ENCODE data around the gene SPACDR. TPM values are rescaled to one million over a fixed set of nuclear protein-coding genes. Genes with fewer than 3 reads are reported as not detected.
A peak's percentile ranks its signal among the peaks of the same experiment; 100 is the strongest.

The SPACDR gene
- total RNA-seq, 1 experiment from 2014 or later, result 1.5 TPM

- H3K27ac ChIP-seq (ENCODE audit: low read length), result peak overlapping the region; percentile 88; the same call in 1 of the 2 replicates
- ATAC-seq (no peak), DNase-seq (ENCODE audit: low read depth, low spot score) (no peak)
- intact Hi-C loops (cut with micrococcal nuclease; ENCODE audit: unreplicated experiment) (no loop called here), in situ Hi-C loops (cut with HindIII; ENCODE audit: low pct_unique_long_range_greater_than_20kb, low sequenced_read_pairs) (no loop called here)
- TF ChIP-seq CTCF (IDR thresholded peaks at IDR 0.05), result no peak
- no peak for TF ChIP-seq POLR2AphosphoS5 (IDR thresholded peaks at IDR 0.05; ENCODE audit: low read depth, low read length)
- no peak for TF ChIP-seq REST (IDR thresholded peaks at IDR 0.05; ENCODE audit: insufficient read depth in 1 of 2, low read depth in 2 of 2, low read length in 1 of 2)
- TF ChIP-seq TCF7L2 (IDR thresholded peaks at IDR 0.05; ENCODE audit: low read depth, low read length), result no peak
- no peak for TF ChIP-seq SIN3A (IDR thresholded peaks at IDR 0.05; ENCODE audit: borderline replicate concordance, insufficient read depth, low read depth, low read length)
- no peaks in the 10 kb centered on the region; the same call in 1 of the 2 replicates for H3K36me3 ChIP-seq (ENCODE audit: control insufficient read depth, insufficient read depth, low read length)
- H3K4me3 ChIP-seq (ENCODE audit: low read depth in 2 of 2, low read length in 2 of 2), result peak overlapping the region; percentile 95 to 97
- peaks cover 33% of the 10 kb centered on the region for H3K4me1 ChIP-seq (ENCODE audit: control insufficient read depth, insufficient read depth, low read length)
- no TSS peak for BruUV-seq (replicated peaks)
- ChIA-PET CTCF (interaction anchor here (1.0 kb wide), 1 partner anchor 62 kb away, joined by 3 read pairs; no protein-coding TSS in a partner anchor), POLR2A (no interaction called here)
- no peaks in the 10 kb centered on the region for H3K27me3 ChIP-seq (ENCODE audit: control insufficient read depth, insufficient read depth, low read length)
- no peaks in the 10 kb centered on the region for H3K9me3 ChIP-seq (ENCODE audit: control insufficient read depth, insufficient read depth, low read depth, low read length)
These were observed 13.8 kb upstream of the SPACDR start for GRCh38 chr7:100477871-100478267.

DNA sequence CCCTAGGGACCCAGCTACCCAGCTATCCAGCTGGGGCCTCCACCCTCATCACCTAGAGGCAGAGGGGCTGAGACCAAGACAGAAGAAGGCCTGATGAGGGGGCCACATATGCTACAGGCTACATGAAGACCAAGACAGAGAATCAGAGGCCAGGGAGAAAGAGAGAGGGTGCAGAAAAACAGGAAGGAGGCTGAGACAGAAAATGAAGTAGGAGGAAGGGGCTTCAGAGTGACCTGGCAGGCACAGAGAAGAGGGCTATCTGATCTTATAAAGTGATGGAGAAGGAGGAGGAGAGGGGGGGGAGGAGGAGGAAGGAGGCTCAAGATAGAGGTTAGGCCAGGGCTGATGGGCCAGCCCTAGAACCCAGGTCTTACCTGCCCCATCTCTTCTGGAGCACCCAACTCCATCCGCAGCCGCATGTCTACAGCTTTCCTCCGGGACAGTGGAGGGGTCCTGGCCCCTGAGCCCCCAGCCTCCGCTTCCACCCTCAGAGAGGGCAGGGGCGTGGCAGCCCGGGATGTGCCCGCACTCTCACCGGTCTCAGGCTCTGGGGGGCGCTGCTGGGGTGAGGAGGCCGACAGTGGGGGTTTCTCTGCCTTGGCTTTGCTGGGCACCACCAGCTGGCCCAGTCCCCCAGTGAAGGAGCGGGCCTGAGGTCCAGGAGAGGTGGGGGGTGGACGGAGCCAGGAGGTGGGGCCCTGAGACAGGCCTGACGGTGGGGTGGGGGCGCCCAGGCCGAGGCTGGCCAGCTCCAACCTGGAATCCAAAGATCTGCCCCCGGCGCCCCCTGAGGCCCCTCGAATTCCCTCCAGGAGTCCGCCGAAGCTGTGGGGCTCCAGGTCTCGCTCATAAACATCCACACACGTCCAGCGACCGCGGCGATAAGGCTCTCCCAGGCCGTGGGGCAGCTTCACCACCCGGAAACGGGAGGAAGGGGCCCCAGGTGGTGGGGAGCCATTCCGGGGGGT, 13.1 kb upstream of the SPACDR start:
- POLR2A ChIA-PET, result no interaction called here
- H3K27me3 ChIP-seq (ENCODE audit: control insufficient read depth, insufficient read depth, low read length), result no peaks in the 10 kb centered on the region
- intact Hi-C loops (cut with micrococcal nuclease; ENCODE audit: unreplicated experiment) (no loop called here), in situ Hi-C loops (cut with HindIII; ENCODE audit: low pct_unique_long_range_greater_than_20kb, low sequenced_read_pairs) (no loop called here)
- CTCF ChIA-PET, result interaction anchor here (1.0 kb wide), 1 partner anchor 63 kb away, joined by 3 read pairs; no protein-coding TSS in a partner anchor
- H3K4me3 ChIP-seq (ENCODE audit: low read depth in 2 of 2, low read length in 2 of 2), result peak overlapping the region; percentile 95 to 97
- ATAC-seq, result peak; percentile 8; the same call in 1 of the 2 replicates
- no peaks in the 10 kb centered on the region; the same call in 1 of the 2 replicates for H3K36me3 ChIP-seq (ENCODE audit: control insufficient read depth, insufficient read depth, low read length)
- H3K9me3 ChIP-seq (ENCODE audit: control insufficient read depth, insufficient read depth, low read depth, low read length), result no peaks in the 10 kb centered on the region
- TF ChIP-seq TCF7L2 (IDR thresholded peaks at IDR 0.05; ENCODE audit: low read depth, low read length) (no peak), SIN3A (IDR thresholded peaks at IDR 0.05; ENCODE audit: borderline replicate concordance, insufficient read depth, low read depth, low read length) (no peak), POLR2AphosphoS5 (IDR thresholded peaks at IDR 0.05; ENCODE audit: low read depth, low read length) (no peak), REST (IDR thresholded peaks at IDR 0.05; ENCODE audit: insufficient read depth in 1 of 2, low read depth in 2 of 2, low read length in 1 of 2) (no peak), CTCF (IDR thresholded peaks at IDR 0.05) (no peak; the same call in 1 of the 2 replicates)
- peak overlapping the region; percentile 64 for H3K27ac ChIP-seq (ENCODE audit: low read length)
- H3K4me1 ChIP-seq (ENCODE audit: control insufficient read depth, insufficient read depth, low read length), result peaks cover 27% of the 10 kb centered on the region
- DNase-seq (ENCODE audit: low read depth, low spot score), result no peak
- no TSS peak for BruUV-seq (replicated peaks)

Measured in Panc1 (cell line).